Activated CD8-positive, alpha-beta memory T cell treated with anti-CD3 and anti-CD28 coated beads for 4 hours (primary cell): ENCODE measurements around the gene NYAP2.

Experiments used
- DNase-seq, 2 donors: peaks; one replicate each; pipeline ENCODE4 v3.0.0-alpha.2; 2020; ENCODE audit warnings: low read depth in 2 of 2

Gene NYAP2

GRCh38 chr2:225558399-225559071, 159.0 kb downstream of the NYAP2 start:
- DNase-seq, result no peak

GRCh38 chr2:225559072-225559415, 159.5 kb downstream of the NYAP2 start:
- no peak for DNase-seq

- no peak for DNase-seq
These were observed 167.3 kb downstream of the NYAP2 start for GRCh38 chr2:225566798-225567197.

- DNase-seq, result no peak
These were observed 170.5 kb downstream of the NYAP2 start for GRCh38 chr2:225569995-225570394.

DNA sequence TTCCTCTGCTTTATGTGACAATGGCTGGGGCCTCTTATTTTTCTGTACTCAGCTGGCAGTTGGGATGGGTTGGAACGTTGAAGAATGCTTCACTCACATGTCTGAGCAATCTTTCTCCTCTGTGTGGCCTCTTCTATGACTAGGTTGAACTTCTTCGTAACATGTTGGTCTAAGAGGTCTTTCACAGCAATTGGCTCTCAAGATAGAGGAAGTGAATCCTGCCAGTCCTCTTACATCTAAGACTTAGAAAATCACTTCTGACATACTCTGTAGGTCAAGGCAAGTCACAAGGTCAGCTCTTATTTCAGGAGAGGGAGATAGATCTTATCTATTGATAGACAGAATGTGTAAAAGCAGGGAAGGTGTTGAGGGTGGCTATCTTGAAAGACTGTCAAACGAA, 174.1 kb downstream of the NYAP2 start:
- no peak for DNase-seq

DNA sequence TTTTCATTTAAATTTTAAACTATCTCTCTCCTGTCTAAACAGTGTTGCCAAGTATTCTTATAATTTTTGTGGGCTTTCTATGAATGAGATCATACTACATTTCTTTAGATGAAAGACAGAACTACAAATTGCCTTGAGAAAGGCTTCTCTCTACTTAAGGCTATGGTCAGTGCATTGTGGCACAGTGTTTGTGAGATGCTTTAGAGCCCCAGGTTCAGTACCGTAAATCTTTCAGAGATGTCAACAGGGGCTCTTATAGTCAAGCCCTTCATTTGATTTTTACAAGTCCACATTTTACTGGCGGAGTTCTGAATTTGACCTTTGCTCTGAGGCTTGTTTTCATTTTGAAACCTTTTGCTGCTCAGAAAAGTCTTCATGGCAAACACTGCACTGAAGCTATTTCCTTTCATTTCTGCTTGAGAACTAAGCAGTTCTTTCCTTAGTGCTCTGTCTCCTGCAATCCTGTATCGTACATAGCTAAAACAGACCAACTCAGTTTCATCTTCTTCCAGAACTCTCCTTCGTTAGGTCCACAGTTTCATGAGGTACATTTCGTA, 175.2 kb downstream of the NYAP2 start:
- no peak for DNase-seq

GRCh38 chr2:225581135-225581534, 181.6 kb downstream of the NYAP2 start:
- no peak for DNase-seq

- DNase-seq, result no peak
These were observed 182.4 kb downstream of the NYAP2 start for GRCh38 chr2:225581906-225582305.

- DNase-seq, result no peak
These were observed 183.0 kb downstream of the NYAP2 start for GRCh38 chr2:225582355-225583116.

- no peak for DNase-seq
These were observed 185.3 kb downstream of the NYAP2 start for GRCh38 chr2:225584796-225585195.

GRCh38 chr2:225590932-225591331, 191.4 kb downstream of the NYAP2 start:
- no peak for DNase-seq

DNA sequence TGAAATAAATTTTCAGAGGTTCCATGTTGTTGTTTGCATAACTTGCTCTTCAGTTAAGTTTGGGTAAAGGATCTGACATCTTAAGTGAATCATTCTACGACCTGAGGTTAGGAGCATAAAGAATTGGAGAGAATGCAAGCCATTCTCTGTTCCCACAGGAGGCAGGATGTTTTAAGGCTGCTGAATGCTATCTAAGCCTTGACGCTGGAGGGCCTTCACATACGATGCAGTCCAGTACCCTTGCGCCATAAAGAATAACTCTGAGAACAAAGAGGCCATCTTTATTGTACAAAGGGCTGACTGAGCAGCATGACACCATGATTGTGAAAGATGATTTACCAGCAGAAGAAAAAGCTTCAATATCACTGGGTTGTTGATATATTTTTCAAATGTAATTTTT, 198.4 kb downstream of the NYAP2 start:
- DNase-seq, result no peak

DNA sequence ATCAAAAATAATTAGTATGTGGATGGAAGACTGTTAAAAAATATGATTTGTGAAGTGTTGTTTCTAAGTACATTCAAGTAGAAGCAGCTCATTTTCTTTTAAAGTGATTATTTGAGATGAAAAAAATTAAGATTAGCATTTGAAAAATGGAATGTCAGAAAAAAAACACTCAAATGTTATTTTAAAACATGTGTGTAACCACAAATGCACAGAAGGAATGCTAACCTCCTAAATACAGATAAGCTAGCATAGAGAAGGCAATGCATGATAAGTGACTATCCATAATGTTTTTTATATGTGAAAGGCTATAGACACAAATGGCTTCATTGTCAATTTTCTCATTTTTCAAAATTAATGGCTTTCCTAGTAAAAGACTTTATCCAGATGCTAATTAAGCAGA, 198.9 kb downstream of the NYAP2 start:
- DNase-seq, result no peak

GRCh38 chr2:225598897-225599296, 199.4 kb downstream of the NYAP2 start:
- no peak for DNase-seq

DNA sequence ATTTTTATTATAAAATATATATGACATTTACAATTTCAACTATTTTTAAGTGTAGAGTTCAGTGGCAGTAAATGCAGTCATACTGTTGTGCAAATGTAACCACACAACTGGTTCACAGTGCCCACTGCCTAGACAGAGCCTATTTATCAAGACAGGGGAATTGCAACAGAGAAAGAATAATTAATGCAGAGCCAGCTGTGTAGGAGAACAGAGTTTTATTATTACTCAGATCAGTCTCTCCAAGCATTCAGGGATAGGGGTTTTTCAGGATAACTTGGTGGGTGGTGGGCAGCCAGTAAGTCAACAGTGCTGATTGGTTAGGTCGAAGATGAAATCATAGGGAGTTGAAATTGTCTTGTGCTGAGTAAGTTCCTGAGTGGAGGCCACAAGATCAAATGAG, 200.3 kb downstream of the NYAP2 start:
- DNase-seq, result no peak

GRCh38 chr2:225600444-225600843, 200.9 kb downstream of the NYAP2 start:
- DNase-seq, result no peak

DNA sequence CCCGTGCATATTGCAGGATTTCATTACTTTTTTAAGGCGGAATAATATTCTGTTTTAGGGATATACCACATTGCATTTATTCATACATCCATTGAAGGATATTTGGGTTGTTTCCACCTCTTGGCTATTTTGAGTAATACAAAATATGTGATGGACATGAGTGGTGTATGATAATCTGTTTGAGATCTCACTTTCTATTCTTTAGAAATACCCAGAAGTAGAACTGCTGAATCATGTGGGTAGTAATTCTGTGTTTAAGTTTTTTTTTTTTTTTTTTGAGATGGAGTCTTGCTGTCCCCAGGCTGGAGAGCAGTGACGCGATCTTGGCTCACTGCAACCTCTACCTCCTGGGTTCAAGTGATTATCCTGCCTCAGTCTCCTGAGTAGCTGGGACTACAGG, 201.4 kb downstream of the NYAP2 start:
- DNase-seq, result no peak

DNA sequence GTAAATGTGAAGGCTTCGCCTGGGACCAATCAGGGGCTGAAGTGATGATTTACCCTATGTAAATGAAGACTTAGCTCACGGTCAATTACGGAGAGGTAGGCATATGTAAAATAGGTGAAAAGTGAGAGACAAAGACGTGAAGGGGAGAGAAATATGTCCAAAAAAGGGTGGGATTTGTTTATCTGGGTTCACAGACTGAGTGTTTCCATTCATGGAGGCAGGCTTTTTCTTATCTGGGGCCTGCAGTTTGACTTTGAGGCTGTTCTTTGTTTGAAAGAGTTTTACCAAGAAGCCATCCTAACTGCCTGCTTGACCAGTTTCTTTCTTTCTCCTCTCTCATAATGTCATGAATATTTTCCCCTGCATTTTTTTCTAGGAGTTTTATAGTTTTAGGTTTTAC, 202.7 kb downstream of the NYAP2 start:
- no peak for DNase-seq

DNA sequence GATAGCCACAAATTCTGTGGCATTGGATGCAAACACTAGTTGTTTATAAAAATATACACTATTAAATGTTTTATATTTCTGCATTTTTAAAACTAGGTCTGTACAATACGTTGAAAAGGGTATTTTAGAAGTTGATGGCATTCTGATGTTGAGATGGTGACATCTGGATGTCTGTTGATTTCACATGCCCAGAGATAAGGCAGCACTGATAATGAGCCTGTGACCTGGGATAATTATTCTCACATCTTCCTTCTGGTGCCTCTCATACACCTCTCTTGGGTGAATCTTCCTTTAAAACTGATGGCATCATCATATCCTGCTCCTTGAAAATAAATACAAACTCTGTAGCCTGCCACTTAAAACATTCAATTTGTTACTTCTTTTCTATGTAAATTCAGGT, 208.6 kb downstream of the NYAP2 start:
- DNase-seq, result no peak

DNA sequence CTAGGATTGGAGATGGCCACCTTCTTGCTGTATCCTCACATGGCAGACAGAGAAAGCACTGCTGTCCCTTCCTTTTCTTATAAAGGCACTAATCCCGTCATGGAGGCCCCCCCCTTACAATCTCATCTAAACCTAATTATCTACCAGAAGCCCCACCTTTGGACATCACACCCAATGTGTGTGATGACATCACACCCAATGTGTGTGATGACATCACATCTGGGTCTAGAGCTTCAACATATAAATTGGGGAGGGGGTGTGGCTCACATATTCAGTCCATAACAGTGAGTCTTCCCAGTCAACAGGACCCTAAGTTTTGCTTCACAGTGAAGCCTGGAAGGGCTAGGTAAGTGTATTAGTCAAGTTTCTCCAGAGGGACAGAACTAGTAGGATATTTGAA, 213.1 kb downstream of the NYAP2 start:
- DNase-seq, result no peak

DNA sequence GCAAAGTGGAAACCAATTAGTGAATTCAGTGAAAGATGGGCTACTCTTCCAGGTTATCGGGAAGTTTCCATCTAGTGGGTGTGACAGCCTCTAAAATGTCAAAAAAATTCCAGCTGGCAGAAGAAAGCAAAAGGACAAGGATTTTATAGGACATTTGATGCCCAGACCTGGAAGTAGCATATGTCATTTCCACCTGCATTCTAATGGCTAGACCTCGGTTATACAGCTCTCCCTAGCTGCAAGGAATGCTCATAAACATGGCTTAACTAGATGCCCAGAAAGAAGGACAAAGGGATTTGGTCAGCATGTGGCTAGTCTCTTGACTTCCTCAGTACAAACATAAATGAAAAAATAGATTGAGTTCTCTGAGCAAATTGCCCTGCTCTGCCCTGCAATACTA, 215.4 kb downstream of the NYAP2 start:
- no peak for DNase-seq

GRCh38 chr2:225615514-225615913, 216.0 kb downstream of the NYAP2 start:
- DNase-seq, result no peak

DNA sequence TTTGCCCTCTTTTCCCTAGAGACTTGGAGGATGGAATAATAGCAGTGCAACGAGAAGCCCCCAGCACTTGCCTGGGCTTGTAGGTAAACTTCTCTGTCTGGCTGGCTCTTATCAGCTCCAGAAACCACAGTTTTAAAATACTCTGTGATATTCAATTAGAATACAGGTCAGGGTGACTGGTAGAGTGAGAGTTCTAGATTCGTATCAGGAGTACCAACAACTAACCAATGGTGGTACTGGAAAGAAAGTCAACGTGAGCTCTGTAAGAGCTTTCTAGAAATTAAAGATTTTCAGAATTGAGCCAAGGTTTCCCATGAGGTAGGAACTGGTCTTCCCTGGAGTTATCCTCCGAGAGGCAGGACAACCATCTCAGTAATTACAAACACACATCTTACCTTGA, 216.9 kb downstream of the NYAP2 start:
- no peak for DNase-seq
